GM18508 (cell line): ENCODE data around the gene ZNF654.
A peak's percentile ranks its signal among the peaks of the same experiment; 100 is the strongest.
"Not testable (repeated sequence)": the region's sequence is repeated elsewhere in the genome, so short reads cannot be mapped to it uniquely, and the experiment has no call there.

ENCODE experiments used
- ATAC-seq: cut with Tn5 transposase; IDR thresholded peaks from one replicate; pipeline ENCODE4 v1.9.1; 2021; ENCODE audit warnings: moderate number of reproducible peaks; ENCODE audit not compliant: insufficient read depth, unreplicated experiment

Gene ZNF654

DNA sequence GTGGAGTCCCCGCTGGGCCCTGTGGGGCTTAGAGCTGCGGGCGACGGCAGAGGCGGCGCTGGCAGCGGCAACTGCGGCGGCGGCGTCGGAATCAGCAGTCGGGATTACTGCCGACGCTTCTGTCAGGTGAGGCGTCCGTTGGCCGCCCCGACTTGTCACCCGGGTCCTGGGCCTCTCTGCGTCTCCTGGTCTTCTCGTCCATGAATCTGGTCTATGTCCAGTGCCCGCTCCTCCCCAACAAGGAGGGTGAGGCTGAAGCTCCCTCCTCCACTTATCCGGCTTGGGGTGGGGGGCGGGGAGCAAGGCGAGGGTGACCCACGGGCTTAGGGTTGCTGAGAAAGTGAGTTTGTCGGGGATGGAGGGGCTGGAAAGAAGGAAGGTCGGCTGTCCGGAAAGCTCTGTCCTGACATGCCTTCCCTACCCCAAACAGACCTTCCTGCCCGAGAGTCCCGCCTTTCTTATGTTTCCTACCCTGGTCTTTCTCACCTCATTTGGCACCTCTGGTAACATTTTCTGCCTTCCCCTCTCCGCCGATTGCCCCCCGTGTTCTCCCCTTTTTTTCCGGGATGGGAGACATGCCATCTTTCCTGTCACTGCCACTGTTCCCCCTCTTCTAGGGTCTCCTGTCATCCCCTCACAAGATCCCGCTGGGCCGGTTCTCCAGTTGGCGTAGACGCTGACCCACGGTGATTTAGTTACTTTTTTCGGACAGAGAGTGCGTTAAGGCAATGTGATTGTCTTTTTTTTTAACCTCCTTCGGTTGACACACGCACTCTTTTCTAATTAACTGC lies 520 bp downstream of the ZNF654 start:
- ATAC-seq = peak; percentile 2

DNA sequence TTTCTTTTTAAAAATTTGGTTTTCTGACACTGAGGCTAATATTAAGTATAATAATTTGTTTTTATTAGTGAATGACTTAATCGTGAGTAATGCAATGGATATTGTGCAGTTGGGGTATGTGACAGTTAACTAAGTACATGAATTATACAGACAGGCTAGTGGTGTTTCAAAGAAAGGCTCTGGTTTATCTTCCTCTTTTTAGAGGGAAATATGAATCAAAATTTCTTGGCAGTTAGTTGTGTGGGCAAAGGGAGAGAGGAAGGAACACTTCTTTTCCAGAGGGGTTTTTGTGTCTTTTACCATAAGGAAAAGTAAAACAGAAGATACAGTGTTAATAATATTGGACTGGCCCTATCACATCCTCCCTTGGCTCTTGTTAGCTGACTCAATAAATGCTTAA lies 2.7 kb downstream of the ZNF654 start:
- no peak for ATAC-seq

DNA sequence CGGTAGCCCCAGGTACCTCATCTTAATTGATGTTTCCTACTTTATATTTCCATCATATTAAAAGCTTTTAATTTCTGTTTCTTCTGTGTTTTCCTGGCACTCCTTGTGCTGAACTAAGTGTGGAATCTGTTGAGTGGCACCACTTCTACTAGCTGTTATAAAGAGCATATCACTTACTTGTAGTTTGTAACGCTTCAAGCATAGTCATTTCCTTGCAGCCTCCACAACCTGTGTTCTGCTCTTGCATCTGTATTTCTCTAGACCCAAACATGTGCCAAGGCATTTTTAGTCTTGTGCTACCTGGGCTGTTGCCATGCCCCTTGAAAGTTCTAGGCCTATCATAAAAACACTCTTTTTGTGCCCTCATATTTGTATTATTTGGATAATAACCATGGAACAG lies 16.0 kb downstream of the ZNF654 start:
- ATAC-seq = no peak

DNA sequence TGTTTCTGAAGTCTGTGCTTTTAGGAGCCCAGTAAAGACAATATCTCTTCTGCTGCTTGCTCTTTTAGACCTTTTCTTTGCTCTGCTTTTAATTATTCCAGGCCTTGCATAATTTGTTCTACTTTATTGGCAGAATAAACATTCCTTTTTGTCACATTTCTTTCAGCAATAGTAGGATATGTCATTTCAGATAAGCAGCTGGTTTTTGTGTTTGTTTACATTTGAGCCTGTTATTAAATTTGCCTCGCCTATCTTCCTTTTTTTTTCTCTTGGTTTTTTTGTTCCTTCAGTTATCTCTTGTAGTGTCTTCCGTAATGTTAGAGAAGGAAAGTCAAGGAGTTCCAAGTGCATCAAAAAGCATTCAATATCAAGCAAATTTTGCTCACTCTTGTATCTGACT lies 16.4 kb downstream of the ZNF654 start:
- ATAC-seq = no peak

DNA sequence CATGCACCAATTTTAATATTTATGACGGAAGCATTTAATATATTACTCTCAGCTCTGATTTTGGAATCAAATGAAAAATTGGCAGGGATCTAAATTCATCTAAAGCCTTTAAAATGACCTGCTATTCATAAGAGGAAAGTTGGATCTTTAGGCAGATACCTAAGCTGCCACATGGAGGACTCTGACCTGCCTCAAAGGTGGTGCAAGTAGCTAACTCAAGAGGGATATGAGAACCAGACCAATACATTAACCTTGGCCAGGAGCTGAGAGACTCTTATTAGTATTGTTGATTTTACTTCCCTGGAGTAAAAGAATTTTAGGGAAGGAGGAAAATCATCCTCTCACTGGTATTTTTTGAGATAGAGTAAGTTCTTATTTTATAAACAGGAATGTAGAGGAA lies 17.7 kb downstream of the ZNF654 start:
- ATAC-seq = no peak

DNA sequence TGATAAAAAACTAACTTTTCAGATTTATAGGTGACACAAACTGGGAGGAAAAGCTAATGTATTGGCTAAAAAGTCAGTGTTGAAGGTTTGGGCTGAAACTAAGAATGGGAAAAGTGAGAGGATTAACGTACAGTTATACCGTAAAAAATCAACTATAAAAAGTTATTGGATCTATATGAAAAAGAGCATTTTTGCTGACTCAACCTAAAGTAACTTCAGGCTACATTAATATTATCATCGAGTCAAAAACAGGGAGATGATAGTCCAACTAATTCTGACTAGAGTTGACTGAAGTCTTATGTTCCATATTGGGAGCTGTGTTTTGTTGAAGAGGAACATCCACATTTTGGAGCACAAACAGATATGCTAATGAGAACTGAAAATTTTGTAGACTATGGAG lies 19.9 kb downstream of the ZNF654 start:
- ATAC-seq = no peak

DNA sequence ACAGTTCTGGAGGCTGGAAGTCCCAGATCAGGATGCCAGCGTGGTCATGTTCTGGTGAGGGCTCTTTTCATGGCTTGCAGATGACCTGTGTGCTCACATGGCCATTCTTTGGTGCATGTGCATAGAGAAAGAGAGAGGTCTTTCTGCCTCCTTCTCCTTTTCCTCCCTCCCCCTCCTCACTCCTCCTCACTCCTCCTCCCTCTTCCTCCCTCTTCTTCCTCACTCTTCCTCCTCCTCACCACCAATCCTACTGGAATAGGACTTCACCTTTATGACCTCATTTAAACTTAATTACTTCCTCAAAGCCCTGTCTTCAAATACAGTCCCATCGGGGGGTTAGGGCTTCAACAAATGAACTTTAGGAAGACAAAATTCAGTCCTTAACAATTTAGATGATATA lies 23.8 kb downstream of the ZNF654 start:
- no peak for ATAC-seq

DNA sequence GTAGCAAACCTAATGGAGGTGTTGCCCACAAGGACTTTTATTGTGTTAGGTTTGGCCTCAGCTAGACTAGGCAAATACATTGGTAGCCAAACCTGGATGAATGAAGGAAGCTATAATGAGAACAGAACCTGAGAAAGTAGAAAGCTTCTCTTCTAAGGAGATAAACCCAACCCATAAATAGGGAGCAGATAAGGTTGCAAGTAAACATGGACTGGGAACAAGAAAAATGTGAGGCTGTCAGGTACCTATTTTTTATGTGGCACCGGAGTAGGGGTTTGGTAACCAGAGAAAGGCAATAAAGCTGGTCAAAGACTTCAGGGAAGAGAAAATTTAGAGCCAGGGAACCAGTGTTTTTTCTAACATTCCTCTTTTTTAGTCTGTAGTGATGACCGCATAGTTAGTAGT lies 25.0 kb downstream of the ZNF654 start:
- no peak for ATAC-seq

DNA sequence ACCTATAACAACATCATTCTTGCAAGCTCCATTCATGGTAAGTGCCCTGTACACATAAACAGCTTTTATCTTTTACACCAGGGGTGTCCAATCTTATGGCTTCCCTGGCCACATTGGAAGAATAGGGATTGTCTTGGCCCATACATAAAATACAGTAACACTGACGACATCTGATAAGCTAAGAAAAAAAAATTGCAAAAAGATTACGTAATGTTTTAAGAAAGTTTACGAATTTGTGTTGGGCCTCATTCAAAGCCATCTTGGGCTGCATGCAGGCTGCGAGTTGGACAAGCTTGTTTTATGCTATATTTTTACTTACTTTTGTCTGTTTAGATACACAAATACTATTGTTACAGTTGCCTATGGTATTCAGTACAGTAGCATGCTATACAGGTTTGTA lies 31.6 kb downstream of the ZNF654 start:
- no peak for ATAC-seq

DNA sequence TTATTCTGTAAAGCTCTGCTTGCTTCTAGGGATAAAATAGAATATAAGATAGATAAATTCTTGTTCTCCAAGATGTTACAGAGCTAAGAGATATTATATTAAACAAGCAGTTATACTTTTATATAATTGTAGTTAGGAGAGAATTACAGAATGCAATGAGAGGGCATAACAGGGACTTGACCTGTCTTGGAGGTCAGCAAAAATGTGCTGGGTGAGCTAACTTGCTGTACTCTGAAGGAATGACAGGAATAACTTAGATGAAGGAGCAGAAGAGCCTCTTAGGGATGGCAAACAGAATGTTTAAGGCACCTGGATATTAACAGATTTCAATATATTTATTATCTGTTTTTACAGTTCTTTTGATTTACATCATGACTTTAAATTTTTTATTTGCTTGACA lies 33.2 kb downstream of the ZNF654 start:
- no peak for ATAC-seq

DNA sequence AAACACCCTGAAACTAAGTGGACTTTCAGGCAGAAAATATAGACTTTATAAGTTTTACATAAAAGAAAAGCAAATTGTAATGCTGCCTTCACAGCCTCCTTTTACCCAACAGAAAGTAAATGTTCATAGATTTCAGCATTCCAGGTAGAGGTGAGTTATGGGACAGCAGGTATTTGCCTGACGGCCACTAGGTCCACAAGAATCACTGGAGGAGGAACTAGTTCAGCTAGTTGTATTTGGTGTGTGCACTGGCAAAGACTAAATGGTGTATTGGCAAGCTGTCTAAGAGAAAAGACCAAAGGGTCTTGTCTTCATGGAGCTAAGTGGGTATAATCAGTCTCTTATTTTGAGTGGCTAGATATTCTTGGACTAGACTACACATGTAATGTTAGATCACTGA lies 34.2 kb downstream of the ZNF654 start:
- no peak for ATAC-seq

DNA sequence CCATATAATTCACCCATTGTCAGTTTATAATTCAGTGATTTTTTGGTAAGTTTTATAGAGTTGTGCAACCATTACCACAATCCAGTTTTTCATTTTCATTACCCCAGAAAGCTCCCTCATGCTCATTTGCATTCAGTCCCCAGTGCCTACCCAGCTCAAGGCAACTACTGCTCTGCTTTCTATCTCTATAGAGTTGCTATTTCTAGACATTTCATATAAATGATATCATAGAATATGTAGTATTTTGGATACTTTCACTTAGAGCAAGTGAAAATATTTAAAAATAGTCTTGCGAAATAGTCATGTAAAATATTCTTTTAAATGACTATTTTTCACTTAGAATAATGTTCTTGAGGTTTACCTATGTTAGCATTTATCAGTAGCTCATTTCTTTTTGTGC lies 42.1 kb downstream of the ZNF654 start:
- ATAC-seq = no peak

DNA sequence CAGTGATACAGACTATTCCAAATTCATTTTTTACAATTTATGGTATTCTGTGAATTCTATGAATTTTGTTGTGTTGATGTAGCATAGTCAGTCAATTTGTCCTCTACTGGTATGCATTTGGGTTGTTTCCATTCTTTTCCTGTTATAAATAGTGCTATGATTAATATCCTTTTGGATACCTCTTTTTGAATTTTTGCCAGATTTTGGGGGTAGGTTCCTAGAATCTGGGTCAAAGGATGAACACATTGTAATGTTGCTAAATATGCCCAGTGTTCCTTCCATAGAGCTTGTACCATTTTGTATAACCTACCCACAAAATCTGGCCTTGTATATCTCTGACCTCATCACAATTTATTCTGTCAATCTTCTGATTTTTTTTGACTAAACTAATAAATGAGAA lies 46.3 kb downstream of the ZNF654 start:
- no peak for ATAC-seq

DNA sequence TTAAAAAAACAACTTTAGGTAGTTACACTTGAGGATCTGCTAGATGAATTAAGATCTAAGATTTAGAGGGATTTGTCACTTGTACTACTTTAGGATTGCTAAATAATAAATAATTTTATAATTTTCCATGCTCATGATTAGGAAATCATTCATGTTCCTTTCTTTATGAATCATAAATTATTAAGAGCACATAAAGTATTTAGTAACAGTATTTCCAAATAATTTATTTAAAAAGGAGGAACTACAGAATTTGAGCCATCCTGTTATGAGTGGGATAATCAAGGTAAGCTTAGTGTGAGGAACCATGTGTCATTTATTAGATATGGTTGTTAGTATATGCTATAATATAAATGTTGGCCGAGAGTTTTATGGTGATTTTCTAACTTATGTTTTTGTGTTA lies 53.2 kb downstream of the ZNF654 start:
- no peak for ATAC-seq

DNA sequence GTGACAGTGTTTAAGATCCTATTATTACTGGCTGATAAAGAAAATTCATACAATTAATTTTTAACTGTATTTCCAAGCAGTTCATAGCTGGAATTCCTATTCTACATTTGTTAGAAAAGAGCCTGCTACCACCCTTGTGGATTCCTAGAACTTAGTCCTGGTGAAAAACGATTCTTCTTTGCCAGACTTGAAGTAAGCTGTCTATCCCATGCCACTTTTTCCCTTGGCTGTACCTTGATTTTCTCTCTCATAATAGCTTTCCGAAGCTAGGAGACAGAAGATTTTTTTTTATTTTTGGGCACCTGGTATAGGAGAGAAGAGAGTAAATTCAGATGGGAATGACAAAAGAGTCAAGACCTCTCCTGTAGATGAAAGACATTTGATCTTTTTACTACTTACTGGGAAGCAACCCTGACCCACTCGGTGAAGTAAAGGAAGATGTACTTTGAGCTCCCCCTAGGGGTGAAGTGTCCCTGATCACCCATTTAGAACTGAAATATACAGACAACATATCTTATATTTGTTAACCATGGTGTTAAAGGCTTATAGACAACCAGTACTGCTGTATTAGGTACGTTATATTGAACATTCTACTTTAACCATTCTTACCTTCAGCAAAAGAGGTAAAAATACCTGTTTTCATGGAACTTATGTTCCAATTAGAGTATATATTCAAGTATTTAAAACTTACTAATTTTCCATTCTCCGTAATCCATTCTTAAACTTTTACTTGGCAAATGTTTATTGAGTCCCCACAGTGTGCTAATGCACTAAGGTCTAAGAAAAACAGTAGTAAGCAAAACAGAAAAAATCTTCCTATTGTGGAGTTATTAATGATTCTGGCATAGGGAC lies 54.5 kb downstream of the ZNF654 start:
- ATAC-seq = peak; percentile 95

DNA sequence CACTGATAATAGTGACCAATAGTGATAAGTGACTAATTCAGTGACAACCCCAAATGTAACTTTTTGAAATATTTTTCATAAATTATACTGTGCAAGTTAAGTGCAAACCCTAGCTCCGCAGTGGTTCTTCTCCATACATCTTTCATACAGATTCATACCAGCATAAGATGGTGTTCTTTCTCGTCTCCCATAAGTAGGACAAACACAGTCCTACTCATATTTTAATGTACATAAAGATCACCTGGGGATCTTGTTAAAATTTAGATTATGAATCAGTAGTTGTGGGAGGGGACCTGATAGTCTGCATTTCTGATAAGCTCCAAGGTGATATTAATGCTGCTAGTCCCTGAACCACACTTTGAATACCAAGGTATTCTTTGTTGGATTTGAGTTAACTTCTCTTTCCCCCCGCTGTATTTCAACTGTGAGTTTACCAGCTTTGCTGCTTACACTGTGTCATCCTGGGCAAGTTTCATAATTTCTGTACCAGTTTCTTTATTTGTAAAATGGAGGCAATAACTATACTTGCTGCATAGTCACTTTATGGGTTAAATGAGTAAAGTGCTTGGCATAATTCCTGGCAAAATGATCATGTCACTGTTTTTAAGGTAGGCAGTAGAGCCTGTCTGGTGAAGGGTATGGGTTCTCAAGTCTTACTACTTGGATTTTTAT lies 56.0 kb downstream of the ZNF654 start:
- no peak for ATAC-seq

DNA sequence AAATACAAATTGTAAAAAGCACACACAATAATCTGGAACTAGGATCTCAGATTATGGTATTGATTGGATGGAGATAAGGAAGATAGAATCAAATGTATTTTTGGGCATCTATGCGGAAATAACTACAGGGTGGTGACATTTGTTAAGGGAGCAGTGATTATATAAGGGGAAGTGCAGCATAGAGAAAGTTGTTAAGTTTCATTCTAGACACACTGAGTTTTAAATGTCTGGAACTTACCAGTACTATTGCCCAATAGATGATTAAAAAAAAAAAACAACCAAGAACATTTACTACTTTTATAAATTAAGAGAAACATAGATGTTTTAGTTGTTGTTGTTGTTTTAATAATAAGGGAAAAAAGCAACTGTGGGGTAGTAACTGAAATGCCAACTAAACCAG lies 58.6 kb downstream of the ZNF654 start:
- ATAC-seq = no peak

DNA sequence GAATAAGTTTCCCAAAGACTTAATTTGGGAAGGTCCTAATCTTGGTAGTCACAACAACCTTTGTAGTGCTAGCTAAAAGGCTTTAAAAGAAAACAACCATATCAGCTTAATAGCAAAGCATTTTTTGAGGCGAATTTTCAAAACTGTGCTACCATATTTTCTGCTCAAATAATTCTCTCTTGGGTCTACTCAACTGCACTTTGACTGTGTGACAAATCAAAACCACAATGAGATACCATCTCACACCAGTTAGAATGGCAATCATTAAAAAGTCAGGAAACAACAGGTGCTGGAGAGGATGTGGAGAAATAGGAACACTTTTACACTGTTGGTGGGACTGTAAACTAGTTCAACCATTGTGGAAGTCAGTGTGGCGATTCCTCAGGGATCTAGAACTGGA lies 59.5 kb downstream of the ZNF654 start:
- not testable (repeated sequence) for ATAC-seq

DNA sequence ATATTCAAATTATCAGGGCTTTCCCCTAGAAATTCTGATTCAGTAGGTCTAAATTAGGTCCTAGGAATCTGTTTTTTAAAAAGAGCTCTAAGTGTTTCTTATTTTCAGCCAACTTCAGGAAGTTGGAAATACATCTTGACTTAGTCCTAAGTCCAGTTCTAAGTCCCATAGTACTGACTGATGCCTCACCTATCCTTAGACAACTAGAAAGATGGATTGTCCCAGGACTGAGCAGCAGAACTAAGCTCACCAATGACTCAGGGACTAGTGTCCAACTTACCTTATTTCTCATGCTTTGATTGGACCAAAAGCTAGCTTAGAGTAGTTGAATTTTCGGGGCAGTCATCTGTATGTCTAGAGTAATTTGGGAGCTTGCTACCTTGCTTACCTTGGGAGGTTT lies 64.5 kb downstream of the ZNF654 start:
- no peak for ATAC-seq

DNA sequence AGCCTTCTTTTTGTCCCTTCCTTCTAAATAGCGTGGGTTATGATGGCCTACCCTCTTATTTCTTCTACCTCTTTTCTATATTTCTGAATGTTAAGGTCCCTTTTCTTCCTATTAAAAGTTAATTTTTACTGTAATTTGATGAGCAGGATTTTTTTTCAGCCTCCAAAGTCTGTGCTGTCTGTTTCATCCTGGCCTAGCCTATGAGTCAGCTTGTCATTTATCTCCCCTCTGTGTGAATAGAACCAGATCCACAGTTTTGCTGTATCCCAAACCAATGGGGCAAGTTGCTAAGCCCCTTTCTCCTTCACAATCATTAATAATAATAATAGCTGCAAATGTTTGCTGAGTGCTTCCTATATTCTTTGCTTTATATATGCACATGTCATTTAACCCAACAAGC lies 72.6 kb downstream of the ZNF654 start:
- no peak for ATAC-seq

DNA sequence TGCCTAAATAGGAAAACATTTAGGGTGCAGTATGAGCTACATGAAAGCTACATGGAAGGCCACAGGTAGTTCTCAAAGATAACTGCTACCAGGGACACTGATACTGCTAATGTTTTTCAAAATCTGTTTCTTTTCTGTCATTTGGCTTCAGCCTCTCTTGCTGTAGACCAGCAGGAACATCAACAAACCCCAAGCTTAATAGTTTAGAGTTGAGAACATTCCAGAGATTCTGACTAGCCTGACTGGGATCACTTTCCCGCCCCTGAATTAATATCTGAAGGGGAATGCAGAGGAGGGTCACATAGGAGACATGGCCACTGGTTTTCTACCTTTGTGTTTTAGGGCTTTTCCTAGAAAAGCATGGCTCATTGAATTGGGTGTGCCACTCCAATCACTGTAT lies 73.8 kb downstream of the ZNF654 start:
- no peak for ATAC-seq
